Inflammatory macrophage (primary cell): ENCODE data around the gene C8G.
A peak's percentile ranks its signal among the peaks of the same experiment; 100 is the strongest.

ENCODE experiments used
- DNase-seq, 2 donors: peaks; one replicate each; pipeline ENCODE4 v3.0.0-alpha.2; 2020 to 2022

Gene C8G

DNA sequence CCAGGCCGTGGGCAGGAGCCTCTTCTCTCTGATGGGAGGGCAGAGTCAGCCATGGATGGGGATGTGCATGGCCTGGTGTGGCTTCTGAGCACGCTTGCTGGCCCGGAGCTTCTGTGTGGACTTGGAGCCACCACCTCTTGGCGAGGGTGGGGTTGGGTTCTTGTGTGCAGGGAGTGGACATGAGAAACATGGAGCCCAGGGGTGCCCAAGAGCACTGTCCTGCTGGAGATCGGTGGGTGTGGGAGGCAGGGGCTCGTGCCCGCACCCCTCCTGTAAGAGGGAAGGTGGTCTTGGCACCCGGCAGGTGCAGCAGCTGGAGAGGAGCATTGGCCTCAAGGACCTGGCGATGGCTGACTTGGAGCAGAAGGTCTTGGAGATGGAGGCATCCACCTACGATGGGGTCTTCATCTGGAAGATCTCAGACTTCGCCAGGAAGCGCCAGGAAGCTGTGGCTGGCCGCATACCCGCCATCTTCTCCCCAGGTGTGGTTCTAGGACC, 24.3 kb upstream of the C8G start:
- DNase-seq: no peak

GRCh38 chr9:136921307-136921706, 23.7 kb upstream of the C8G start:
- no peak for DNase-seq

- no peak for DNase-seq
These were observed 23.3 kb upstream of the C8G start for GRCh38 chr9:136921718-136922117.

DNA sequence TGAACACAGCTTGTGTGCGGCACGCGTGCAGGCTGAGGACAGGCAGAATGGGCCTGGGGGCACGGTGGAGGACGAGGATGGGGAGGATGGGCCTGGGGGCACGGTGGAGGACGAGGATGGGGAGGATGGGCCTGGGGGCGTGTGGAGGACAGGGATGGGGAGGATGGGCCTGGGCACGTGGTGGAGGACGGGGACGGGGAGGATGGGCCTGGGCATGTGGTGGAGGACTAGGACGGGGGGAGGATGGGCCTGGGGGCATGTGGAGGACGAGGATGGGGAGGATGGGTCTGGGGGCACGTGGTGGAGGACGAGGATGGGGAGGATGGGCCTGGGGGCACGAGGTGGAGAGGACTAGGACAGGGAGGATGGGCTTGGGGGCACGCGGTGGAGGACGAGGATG, 22.5 kb upstream of the C8G start:
- DNase-seq: no peak

DNA sequence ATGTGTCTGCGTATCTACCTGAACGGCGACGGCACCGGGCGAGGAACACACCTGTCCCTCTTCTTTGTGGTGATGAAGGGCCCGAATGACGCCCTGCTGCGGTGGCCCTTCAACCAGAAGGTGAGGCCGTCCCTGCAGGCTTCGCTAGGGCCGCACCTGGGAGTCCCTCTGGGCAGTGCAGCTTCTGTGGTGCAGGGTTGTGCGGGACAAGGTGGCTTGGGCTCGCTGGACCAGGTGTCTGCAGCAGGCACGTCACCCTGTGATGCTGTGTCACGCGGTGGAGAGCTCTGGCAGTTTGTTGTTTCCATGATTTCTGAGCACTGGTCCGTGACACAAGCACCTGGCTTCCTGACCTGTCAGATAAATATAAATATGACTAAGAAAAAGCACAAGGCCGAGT, 21.2 kb upstream of the C8G start:
- no peak for DNase-seq

GRCh38 chr9:136925414-136926153, 19.5 kb upstream of the C8G start:
- DNase-seq: no peak

DNA sequence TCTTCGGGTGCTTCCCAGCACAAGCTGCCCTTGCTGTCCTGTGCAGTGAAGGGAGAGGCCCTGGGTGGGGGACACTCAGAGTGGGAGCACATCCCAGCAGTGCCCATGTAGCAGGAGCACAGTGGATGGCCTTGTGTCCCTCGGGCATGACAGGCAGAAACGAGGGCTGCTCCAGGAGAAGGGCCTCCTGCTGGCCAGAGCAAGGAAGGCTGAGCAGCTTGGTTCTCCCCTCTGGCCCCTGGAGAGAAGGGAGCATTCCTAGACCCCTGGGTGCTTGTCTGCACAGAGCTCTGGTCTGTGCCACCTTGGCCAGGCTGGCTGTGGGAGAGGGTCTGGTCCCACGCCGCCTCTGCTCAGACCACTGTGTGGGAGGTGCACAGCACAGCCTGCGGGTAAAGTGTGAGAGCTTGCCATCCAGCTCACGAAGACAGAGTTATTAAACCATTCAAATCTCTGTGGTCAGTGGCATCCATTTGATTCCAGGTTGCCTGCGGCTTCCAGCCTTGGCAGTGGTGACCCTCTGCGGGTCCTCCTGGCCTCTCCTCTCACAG, 18.8 kb upstream of the C8G start:
- DNase-seq: no peak

GRCh38 chr9:136926749-136927148, 18.3 kb upstream of the C8G start:
- no peak for DNase-seq

DNA sequence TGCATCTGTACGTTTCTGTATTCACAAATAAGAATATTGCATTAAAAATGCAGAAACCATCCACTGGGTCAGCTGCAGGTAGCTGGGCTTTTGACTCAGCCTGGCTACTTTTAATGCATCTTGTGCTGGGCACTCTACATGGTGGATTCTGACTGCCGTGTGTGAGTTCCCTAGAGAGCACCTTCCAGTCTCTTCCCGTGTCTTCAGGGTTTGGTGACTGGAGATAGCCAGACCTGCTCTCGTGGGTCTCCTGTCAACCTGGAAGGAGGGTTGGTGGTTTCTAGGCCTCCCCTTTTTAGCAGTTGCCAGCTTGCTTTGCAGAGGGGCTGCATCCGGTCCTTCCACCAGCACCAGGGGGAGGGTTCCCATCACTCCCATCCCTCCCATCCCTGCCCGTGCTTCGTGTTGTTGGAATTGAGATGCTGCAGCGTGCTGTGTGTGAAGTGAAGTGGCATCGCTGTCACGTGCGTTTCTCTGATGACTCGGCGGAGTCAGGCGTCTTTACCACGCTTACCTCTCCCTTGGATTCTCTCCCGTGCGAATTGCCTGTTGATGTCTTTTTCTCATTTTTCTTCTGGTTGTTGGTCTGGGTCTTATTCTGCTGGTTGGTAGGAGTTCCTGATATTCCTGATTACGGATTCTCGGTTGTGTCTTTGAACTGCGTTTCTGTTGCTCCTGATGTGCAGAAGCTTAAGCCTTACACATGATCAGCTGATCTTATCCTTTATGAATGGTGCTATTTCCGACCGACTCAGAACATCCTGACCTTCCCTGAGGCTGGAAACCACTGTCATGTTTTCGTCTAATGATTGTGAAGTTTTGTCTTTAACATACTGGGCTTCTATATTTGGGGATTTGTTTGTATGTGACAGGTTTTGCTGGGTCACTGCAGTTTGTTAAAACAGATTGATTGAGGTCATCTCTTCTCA, 17.4 kb upstream of the C8G start:
- peak in 1 of 2 donors; percentile 60 for DNase-seq

GRCh38 chr9:136928591-136928990, 16.5 kb upstream of the C8G start:
- DNase-seq: peak; percentile 83 to 96

- DNase-seq: no peak
These were observed 15.0 kb upstream of the C8G start for GRCh38 chr9:136930014-136930413.

- DNase-seq: no peak
These were observed 13.4 kb upstream of the C8G start for GRCh38 chr9:136931611-136932130.

GRCh38 chr9:136934277-136934676, 10.8 kb upstream of the C8G start:
- no peak for DNase-seq

DNA sequence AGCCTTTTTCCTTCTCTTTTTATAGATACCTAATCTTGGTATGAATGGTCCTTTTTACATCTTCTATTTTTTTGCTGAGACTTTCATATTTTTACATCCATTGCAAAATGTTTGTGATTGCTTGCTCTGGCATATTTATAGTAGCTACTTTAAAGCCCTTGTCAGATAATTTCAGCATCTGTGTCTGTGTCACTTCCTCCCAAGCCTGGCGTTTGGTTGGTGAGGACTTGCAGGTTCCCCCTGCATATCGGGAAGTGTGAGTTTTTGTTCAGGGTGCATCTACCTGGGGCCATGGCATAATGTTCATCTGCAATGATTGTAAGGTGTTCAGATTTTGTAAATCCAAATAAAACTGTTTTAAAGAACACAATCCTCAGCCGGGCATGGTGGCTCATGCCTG, 9.4 kb upstream of the C8G start:
- peak; percentile 47 to 67 for DNase-seq

DNA sequence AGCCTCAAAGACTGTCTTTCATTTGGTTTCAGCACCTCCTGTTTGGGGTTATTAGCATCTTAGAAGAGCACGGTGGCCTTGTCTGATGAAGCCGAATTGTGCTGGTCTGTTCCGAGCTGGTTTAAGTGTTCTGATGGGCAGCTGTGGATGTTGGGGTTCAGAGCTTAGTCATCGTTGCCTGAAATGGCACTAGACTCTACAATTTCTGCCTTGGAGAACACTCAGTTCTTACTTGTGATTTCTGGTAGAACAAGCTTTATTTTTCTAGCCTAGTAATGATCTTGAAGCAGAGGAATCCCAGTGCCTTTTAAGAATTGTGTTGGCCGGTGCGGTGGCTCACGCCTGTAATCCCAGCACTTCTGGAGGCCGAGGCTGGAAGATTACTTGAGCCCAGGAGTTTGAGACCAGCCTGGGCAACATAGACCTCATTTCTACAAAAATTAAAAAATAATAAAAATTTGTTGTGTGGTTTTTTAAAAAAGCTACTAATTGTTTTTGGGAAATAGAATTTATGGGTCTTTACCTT, 8.3 kb upstream of the C8G start:
- no peak for DNase-seq

- no peak for DNase-seq
These were observed 7.6 kb upstream of the C8G start for GRCh38 chr9:136937186-136938001.

DNA sequence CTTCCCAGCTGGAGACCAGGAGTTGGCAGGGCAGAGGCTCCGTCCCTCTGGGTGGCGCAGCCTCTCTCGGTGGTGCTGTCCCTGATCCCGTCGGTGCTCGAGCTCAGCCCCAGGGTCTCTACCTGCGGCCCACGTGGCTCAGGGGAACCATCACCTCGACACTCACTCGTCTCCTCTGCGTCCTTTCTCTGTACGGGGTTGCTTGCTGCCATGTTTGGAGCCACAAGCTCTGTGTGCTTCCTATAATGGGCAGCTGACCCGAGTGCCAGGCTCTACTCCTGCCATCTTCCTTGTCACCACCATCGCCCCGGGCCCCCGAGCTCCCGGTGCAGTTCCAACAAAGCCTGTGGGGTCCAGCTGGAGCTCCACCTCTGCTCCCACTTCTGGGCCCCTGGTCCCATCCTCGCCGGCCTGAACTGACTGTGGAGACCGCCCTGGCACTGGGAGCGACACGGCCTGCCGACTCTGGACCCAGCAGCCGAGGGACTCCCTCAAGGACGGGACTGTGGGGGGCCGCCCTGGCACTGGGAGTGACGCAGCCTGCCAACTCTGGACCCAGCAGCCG, 5.5 kb upstream of the C8G start:
- no peak for DNase-seq

DNA sequence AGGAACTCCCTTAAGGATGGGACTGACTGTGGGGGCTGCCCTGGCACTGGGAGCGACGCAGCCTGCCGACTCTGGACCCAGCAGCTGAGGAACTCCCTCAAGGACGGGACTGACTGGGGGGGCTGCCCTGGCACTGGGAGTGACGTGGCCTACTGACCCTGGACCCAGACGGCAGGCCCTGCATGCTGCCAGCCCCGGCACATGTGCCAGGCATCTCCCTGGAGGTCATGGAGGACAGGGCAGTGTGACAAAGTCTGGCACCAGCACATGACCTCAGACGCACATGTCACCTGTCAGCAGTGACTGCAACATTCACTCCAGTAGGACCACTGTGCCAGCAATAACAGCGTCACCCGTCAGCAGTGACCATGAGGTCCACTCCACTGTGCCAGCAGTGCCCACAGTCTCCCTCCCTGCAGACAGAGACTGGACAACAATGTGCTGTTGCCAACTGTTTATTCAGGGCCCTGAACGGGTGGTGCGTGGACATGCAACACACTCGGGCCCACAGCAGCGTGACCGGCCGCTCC, 5.0 kb upstream of the C8G start:
- DNase-seq: no peak

DNA sequence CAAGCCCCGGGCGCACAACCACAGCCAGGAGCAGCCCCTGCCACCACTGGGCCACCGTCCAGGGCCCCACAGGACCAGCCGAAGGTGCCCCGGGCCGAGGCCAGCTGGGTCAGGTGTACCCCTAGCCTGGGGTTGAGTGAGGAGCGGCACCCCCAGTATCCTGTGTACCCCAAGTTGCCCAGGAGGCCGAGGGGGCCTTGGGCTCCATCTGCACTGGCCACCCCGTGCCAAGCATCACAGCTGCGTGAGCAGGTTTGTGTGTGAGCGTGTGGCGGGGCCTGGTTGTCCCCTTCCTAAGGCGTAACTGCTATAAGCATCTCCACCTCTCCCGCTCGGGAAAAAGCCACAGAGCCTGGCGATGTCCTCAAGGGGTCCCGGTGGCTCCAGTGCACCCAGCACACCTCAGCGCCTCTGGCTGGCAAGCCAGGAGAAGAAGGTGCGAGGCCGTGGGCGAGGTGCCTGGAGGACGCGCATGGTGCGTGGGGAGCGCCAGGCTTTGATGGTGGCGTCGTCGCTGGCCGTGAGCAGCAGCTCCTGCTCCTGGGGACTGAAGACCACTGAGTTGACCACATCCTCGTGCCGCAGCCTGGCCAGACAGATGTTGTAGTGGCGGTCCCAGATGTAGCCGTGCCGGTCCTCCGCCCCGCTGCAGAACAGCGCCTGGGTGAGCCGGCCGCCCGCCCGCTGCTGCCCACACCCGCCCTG, 4.4 kb upstream of the C8G start:
- no peak for DNase-seq

DNA sequence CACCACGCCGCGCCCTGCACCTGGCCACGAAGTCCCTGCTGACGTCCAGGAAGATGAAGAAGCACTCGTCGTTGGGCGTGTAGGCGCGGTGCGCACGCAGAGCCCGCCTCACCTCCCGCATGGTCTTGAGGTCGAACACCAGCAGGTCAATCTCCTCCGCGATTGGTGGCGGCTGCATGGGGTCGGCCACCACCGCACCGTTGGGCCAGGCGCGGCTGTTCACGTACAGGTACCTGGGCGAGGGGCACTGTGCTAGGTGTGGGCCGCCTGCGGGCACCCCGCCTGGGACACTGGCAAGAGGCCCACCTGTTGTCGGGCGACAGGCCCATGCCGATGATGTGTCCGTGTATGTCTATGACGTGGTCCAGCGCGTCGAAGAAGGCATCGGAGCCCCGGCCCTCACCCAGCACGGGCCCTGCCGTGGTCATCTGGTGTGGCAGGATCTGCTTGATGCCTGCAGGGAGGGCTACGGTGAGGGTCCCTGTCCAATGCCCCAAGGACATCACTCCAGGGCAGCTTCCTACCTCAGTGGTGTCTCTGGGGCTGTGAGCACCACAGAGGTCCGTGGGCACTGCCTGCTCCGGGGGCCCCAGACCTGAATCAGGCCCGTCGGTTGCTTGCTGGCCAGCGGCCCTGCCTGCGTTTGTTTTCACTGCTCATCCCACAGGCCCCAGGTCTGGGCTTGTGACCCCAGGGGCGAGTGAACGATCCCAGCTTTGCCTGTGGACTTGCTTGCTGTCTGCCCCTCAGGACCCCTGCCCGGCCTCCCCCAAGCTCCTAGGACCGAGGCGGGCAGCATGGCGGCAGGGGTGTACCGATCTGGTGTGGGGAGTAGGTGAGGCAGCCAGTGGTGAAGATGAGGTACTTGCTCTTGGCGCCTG, 3.6 kb upstream of the C8G start:
- no peak for DNase-seq
